PFSK-1 (cell line): ENCODE data around the gene TDRD6.

ENCODE experiments used
- FOXP2 ChIP-seq: optimal IDR thresholded peaks from 2 replicates; pipeline ENCODE3; 2011; ENCODE audit warnings: borderline replicate concordance, control low read depth, inconsistent platforms; ENCODE audit not compliant: insufficient read depth; ENCODE audit errors: extremely low read length, extremely low read depth
- POLR2AphosphoS5 ChIP-seq: IDR thresholded peaks from 2 replicates; pipeline ENCODE4 v1.6.1; 2012; ENCODE audit warnings: low read depth, mild to moderate bottlenecking, control low read depth, low read length, moderate library complexity
- REST ChIP-seq, 2 experiments: IDR thresholded peaks; 2 replicates each; pipeline versions ENCODE4 v1.6.1 to v1.8.0; 2011 to 2012; ENCODE audit warnings: low read depth in 2 of 2, low read length in 2 of 2, control low read depth in 1 of 2, inconsistent platforms in 1 of 2, mild to moderate bottlenecking in 1 of 2, moderate library complexity in 1 of 2; ENCODE audit not compliant: insufficient read depth in 1 of 2
- SIN3A ChIP-seq: IDR thresholded peaks from 2 replicates; pipeline ENCODE4 v1.6.1; 2012; ENCODE audit warnings: mild to moderate bottlenecking, low read length, moderate library complexity, borderline replicate concordance; ENCODE audit not compliant: insufficient read depth
- TAF1 ChIP-seq: IDR thresholded peaks from 2 replicates; pipeline ENCODE4 v1.6.1; 2012; ENCODE audit warnings: low read length, control low read depth, borderline replicate concordance; ENCODE audit not compliant: insufficient read depth

GRCh38 chr6:46687619-46688097 lies at the start of gene TDRD6:
- TF ChIP-seq POLR2AphosphoS5 (no peak), REST (IDR thresholded peaks at IDR 0.05; ENCODE audit: insufficient read depth in 1 of 2, low read depth in 2 of 2, low read length in 2 of 2) (no peak), TAF1 (no peak), FOXP2 (no peak), SIN3A (no peak)
